Prostate gland (tissue), 2 donors: ENCODE measurements around the gene KRTAP22-1. TPM values are rescaled to one million over a fixed set of nuclear protein-coding genes. Genes with fewer than 3 reads are reported as not detected.

Experiments
- DNase-seq: peaks from one replicate; pipeline ENCODE4 v3.0.0-alpha.2; 2019; ENCODE audit warnings: low spot score
- H3K27ac ChIP-seq, 2 donors: fragments of 200-600 bp; sonication (generic); 2 replicates each; pipeline ENCODE4 v1.5.1; 2017 to 2019
- H3K27me3 ChIP-seq: fragments of 200-600 bp; sonication (generic); replicated peaks from 2 replicates; pipeline ENCODE4 v1.5.1; 2019; ENCODE audit not compliant: insufficient read depth
- H3K36me3 ChIP-seq, 2 donors: fragments of 200-600 bp; sonication (generic); 1 replicate in 1 of 2; 2 replicates in 1 of 2; pipeline versions ENCODE4 v1.5.1 to v1.8.1; 2017 to 2019
- H3K4me1 ChIP-seq: fragments of 200-600 bp; sonication (generic); replicated peaks from 2 replicates; pipeline ENCODE4 v1.5.1; 2019
- H3K4me3 ChIP-seq, 2 donors: fragments of 200-600 bp; sonication (generic); 2 replicates each; pipeline ENCODE4 v1.5.1; 2017 to 2019
- H3K9me3 ChIP-seq: fragments of 200-600 bp; sonication (generic); 2 replicates; pipeline ENCODE4 v1.5.1; 2017
- CTCF ChIP-seq, 4 experiments: fragments of 200-600 bp in 2 of 4; fragments of 450-650 bp in 2 of 4; sonication (generic) in 2 of 4; IDR thresholded peaks; 1 replicate in 3 of 4; 2 replicates in 1 of 4; pipeline ENCODE4 v1.5.1; 2016 to 2019; ENCODE audit warnings: antibody characterized with exemption in 4 of 4, mild to moderate bottlenecking in 2 of 4, moderate library complexity in 2 of 4
- POLR2A ChIP-seq: fragments of 450-650 bp; IDR thresholded peaks from one replicate; pipeline ENCODE4 v1.6.1; 2016; ENCODE audit warnings: antibody characterized with exemption, mild to moderate bottlenecking
- POLR2AphosphoS5 ChIP-seq: sonication (generic); formaldehyde crosslinking; IDR thresholded peaks from one replicate; pipeline ENCODE4 v1.6.1; 2017; ENCODE audit warnings: antibody characterized with exemption
- WGBS: methylation state at CpG from one replicate; pipeline ENCODE4 v1.1.5; 2018; 5-methylcytosine and 5-hydroxymethylcytosine counted together
- intact Hi-C: fragments of 100-400 bp; cut with DNase I; formaldehyde crosslinking; loops from one replicate; pipeline ENCODE4 v1.14.2; 2022
- total RNA-seq, 2 donors: library from RNA; depleted of rRNA; stranded (reverse); fragments of >200 nt; gene quantifications; one replicate each; pipeline ENCODE4 v1.1.0, GENCODE V29; 2016

Gene KRTAP22-1
- total RNA-seq, 2 donors from 2014 or later = not detected

GRCh38 chr21:30629200-30629599 lies 28.3 kb downstream of the KRTAP22-1 start:
- intact Hi-C loops = no loop called here
- H3K4me1 ChIP-seq = no peaks in the 10 kb centered on the region
- DNase-seq = no peak
- no peak overlapping the region for H3K4me3 ChIP-seq
- H3K36me3 ChIP-seq = no peaks in the 10 kb centered on the region
- no peaks in the 10 kb centered on the region for H3K9me3 ChIP-seq
- H3K27me3 ChIP-seq = no peaks in the 10 kb centered on the region
- 68% methylated on average over 1 of the region's 1 CpG for whole genome bisulfite sequencing
- TF ChIP-seq POLR2AphosphoS5 (no peak), CTCF (IDR thresholded peaks at IDR 0.05) (no peak), POLR2A (no peak)
- no peak overlapping the region for H3K27ac ChIP-seq

GRCh38 chr21:30634906-30635305 lies 34.0 kb downstream of the KRTAP22-1 start, which contains the start of gene KRTAP20-2:
Gene KRTAP20-2 (plus strand): TSS chr21:30635206. CDS start chr21:30635264, 58 bp downstream.
- DNase-seq = no peak
- Histone ChIP-seq H3K27ac (no peak within 1 kb of the TSS), H3K4me3 (no peak within 1 kb of the TSS), H3K36me3 (no peaks in the 10 kb centered on the region), H3K27me3 (no peaks in the 10 kb centered on the region), H3K4me1 (no peaks in the 10 kb centered on the region), H3K9me3 (no peaks in the 10 kb centered on the region)
- TF ChIP-seq POLR2AphosphoS5 (no peak), POLR2A (no peak), CTCF (IDR thresholded peaks at IDR 0.05) (no peak)
- 81% methylated on average over 1 of the region's 1 CpG for WGBS
- intact Hi-C loops = no loop called here

- Histone ChIP-seq H3K4me3 (no peak overlapping the region), H3K9me3 (no peaks in the 10 kb centered on the region), H3K27ac (no peak overlapping the region), H3K36me3 (no peaks in the 10 kb centered on the region), H3K27me3 (no peaks in the 10 kb centered on the region), H3K4me1 (no peaks in the 10 kb centered on the region)
- WGBS = 85% methylated on average over 3 of the region's 3 CpGs
- intact Hi-C loops = no loop called here
- no peak for DNase-seq
- no peak for TF ChIP-seq POLR2A
- TF ChIP-seq CTCF (IDR thresholded peaks at IDR 0.05) = no peak
- TF ChIP-seq POLR2AphosphoS5 = no peak
Measured at GRCh38 chr21:30638686-30639085, 37.8 kb downstream of the KRTAP22-1 start.

GRCh38 chr21:30642564-30642963 lies 41.7 kb downstream of the KRTAP22-1 start, which contains the start of gene KRTAP20-3:
Gene KRTAP20-3 (plus strand): TSS chr21:30642864.
- intact Hi-C loops = no loop called here
- no peaks in the 10 kb centered on the region for H3K27me3 ChIP-seq

More at GRCh38 chr21:30642564-30642963, 41.7 kb downstream of the KRTAP22-1 start, which contains the start of gene KRTAP20-3:
- no peak for TF ChIP-seq POLR2A
- no peak for TF ChIP-seq CTCF (IDR thresholded peaks at IDR 0.05)
- TF ChIP-seq POLR2AphosphoS5 = no peak
- Histone ChIP-seq H3K27ac (no peak within 1 kb of the TSS), H3K4me1 (no peaks in the 10 kb centered on the region), H3K36me3 (no peaks in the 10 kb centered on the region), H3K9me3 (no peaks in the 10 kb centered on the region), H3K4me3 (no peak within 1 kb of the TSS)
- 90% methylated on average over 2 of the region's 2 CpGs for WGBS
- no peak for DNase-seq
